Measurements from ENCODE around the gene ADAMTS19.
A peak's percentile ranks its signal among the peaks of the same experiment; 100 is the strongest.
"Not testable (repeated sequence)": the region's sequence is repeated elsewhere in the genome, so short reads cannot be mapped to it uniquely, and the experiment has no call there.

ADAMTS19 gene

GRCh38 chr5:129584496-129584895 is 124.4 kb downstream of the ADAMTS19 start:
- DNase-seq (ENCODE audit: low spot score) = not testable (repeated sequence)

DNA sequence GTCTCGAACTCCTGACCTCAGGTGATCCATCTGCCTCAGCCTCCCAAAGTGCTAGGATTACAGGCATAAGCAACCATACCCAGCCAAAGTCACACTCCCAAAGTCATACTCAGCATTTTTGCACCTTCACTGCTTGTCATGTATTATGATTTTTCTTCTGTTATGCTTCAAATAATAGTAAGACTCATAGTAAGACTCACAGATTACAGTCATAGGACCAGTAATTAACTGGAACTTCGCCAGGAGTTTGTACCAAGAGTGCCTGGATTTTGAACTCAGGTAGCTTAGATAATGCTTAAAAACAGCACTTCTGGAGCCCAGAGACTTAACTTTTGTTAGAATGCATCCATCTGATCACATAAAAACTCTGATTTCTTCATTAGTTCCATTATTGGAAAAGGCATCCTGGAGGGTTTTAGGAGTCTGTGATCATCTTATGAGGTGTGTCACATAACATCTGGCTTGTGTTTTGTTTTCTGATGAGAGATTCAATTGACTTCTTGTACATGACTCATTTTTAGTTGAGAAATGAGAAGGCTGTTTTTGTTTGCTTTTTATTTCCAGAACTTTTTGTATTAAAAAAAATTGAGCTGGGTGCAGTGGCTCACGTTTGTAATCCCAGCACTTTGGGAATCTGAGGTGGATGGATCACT is 131.5 kb downstream of the ADAMTS19 start:
- peak; percentile 24 for DNase-seq (ENCODE audit: low spot score)

- DNase-seq (ENCODE audit: low spot score) = peak; percentile 7
Measured at GRCh38 chr5:129593525-129593924, 133.4 kb downstream of the ADAMTS19 start.

DNA sequence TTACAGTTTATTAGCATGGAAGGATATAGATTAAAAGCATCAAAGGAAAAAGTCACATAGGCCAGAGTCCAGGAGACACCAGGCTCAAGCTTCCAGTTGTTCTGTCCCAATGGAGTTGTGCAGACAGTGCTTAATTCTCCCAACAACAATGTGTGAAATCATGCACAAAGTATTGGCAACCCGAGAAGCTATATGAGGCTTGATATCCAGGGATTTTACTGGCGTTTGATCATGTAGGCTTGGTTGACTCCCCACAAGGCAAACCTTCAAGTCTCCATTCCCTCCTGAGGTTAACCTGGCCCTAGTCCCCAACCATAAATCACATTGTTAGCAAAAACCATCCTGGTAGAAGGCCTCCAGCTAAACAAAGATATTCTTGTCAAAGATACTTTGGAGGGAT is 141.5 kb downstream of the ADAMTS19 start:
- no peak for DNase-seq (ENCODE audit: low spot score)

DNA sequence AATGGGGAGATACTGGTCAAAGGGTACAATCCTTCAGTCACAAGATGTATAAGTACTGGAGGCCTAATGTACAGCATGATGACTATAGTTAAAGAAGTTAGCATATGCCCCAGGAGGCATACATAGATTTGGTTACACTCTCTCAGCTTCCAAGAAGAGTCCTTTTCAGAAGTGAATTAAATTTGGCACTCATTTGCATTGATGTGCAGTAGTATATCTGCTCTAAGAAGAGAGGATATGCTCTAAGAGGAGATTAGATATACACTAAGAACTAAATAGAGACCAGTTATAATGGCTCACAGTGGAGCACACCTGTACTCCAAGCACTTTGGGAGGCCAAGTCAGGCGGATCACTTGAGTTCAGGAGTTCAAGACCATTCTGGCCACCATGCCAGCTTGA is 148.3 kb downstream of the ADAMTS19 start:
- DNase-seq (ENCODE audit: low spot score) = no peak

DNA sequence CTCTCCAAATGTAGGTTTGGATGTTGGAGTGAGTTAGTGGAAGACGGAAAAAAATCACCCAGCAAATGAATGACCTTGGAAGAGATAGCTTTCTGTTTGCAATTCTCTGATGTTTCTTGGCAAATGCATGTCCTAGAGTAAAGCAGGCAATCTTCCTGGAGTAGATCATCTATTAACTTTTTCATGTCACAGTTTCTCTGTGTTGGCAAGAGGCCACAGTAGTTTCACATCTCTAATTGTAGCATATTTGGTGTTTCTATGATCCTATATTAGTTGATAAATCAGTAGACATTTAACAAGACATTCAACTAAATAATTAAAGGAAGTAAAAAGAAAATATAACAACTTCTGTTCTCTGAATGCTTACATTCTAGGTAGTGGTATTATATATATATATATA is 149.6 kb downstream of the ADAMTS19 start:
- DNase-seq (ENCODE audit: low spot score) = no peak

DNA sequence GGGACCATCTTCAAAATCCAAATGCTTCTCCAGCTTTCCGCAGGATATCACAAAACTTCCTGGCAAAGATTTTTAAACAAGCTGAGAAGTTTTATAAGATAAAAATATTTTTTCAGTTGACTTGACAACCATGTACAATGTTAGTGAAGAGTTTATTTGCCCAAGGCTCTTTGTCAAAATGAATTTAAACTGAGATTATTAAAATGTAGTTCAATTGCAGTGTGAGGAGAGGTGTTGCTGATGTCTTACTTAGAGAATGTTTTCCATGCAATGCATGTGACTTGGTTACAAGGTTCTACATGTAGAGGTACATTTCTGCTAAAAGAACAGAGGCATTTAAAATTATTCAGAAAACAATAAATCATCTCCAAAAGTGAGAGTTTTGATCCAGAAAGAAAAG is 156.4 kb downstream of the ADAMTS19 start:
- DNase-seq (ENCODE audit: low spot score) = no peak

DNA sequence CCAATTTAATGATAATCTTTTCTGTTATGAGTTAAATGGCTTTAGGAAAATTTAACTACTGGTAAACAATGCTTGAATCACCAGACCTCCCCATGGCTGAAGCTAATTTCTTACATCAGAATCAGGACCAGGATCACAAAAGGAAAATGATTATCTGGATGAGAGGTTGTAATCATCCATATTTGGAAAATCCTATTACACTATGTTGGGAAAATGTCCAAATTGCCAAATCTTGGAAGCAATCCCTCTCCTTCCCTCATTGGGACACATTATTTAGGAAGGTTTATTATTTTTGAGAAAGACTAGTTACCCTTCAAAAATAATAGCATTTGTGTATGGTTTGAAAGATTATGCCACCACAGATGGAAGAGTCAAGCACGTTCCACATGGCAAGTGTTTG is 157.1 kb downstream of the ADAMTS19 start:
- no peak for DNase-seq (ENCODE audit: low spot score)

DNA sequence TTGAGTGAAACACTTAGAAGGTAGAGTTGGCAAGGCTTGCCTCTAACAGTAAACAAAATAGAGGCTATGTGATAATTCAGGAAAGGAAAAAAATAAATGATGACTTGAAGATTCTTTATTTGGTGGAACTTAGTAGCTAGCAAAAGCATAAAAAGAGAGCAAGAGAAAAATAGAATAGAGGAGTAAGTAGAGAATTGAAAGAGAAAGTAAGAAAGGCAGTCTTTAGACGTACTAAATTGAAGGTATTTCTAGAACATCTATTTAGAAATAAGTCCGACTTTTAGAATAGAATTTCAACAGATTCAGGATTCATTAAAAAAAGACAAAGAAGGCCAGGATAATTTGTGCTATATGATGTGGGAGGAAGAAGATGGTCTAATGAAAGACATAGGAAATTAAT is 159.7 kb downstream of the ADAMTS19 start:
- no peak for DNase-seq (ENCODE audit: low spot score)

GRCh38 chr5:129622531-129622930 is 162.4 kb downstream of the ADAMTS19 start:
- DNase-seq (ENCODE audit: low spot score) = no peak

DNA sequence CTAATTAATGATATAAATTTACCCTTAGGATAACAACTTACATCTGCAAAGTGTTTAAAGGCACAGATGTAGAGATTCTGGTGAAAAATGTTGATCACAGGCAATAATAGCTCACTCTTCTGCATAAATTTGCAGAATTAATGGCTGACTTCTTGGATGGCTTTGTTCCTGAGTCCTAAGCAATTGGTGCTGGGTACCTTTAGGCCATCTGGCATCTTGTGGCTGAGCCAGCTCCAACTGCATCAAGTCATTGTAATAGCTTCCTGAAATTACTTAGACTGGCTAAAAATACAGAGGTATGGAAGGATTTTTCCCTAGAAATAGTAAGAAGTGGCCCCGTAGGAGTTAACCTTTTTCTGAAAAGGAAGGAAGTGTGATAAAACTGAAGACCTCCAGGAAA is 169.5 kb downstream of the ADAMTS19 start:
- DNase-seq (ENCODE audit: low spot score) = no peak

GRCh38 chr5:129630101-129630500 is 170.0 kb downstream of the ADAMTS19 start:
- DNase-seq (ENCODE audit: low spot score) = no peak

DNA sequence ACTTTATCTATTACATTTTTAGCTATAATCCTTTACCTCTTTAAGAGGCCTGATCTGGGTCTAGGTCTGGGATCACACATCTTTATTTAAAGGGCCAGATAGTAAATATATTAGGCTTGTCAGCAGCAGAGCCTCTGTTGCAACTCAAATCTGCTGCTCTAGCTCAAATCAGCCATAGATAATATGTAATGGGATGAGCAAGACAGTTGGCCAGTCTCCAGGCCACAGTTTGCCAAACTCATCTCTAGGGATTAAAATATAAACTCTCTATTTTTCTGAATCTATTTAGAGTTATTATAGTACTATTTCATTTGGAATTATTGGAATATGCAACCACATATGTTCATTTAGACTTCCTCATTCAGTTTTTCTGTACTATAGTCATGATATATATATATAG is 171.9 kb downstream of the ADAMTS19 start:
- no peak for DNase-seq (ENCODE audit: low spot score)

- DNase-seq (ENCODE audit: low spot score) = not testable (repeated sequence)
Measured at GRCh38 chr5:129637501-129637900, 177.4 kb downstream of the ADAMTS19 start.

GRCh38 chr5:129639331-129639730 is 179.2 kb downstream of the ADAMTS19 start:
- no peak for DNase-seq (ENCODE audit: low spot score)

DNA sequence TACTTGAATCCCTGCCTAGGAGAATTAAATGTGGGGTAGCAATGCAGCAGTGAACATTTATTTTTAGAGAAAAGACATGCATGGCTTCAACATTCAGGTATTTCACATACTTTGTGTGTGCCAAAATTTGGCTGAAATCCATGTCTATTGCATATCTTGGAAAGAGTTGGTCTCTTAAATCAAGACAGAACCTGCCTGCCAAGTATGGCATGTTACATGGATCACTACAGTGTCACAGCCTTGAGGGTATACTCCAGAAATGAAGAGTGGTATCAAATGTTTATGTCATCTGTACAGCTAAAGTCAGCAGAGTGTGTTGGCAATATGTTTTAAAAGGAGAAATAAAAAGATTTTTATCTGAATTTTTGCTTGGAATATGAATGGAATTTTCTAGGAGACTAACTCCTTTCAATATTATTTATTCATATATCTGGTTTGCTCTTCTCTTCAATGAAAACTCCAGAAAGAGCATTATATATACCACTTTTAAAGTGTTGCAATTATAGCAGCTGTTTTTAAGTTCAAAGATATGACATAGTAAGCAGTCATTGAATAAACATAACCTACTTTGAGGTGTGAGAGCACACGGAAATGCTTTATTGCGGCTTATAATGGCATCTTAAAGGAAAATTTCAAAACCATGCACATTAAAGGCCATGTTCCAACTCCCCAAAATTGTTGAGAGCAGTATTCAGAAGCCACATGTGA is 192.4 kb downstream of the ADAMTS19 start:
- no peak for DNase-seq (ENCODE audit: low spot score)

- DNase-seq (ENCODE audit: low spot score) = no peak
Measured at GRCh38 chr5:129653057-129653375, 192.9 kb downstream of the ADAMTS19 start.

- DNase-seq (ENCODE audit: low spot score) = no peak
Measured at GRCh38 chr5:129653442-129653841, 193.3 kb downstream of the ADAMTS19 start.

- DNase-seq (ENCODE audit: low spot score) = no peak
Measured at GRCh38 chr5:129656952-129657351, 196.9 kb downstream of the ADAMTS19 start.

- no peak for DNase-seq (ENCODE audit: low spot score)
Measured at GRCh38 chr5:129658801-129659200, 198.7 kb downstream of the ADAMTS19 start.

- DNase-seq (ENCODE audit: low spot score) = no peak
Measured at GRCh38 chr5:129661366-129662035, 201.4 kb downstream of the ADAMTS19 start.

GRCh38 chr5:129664336-129664937 is 204.3 kb downstream of the ADAMTS19 start:
- DNase-seq (ENCODE audit: low spot score) = peak; percentile 68

DNA sequence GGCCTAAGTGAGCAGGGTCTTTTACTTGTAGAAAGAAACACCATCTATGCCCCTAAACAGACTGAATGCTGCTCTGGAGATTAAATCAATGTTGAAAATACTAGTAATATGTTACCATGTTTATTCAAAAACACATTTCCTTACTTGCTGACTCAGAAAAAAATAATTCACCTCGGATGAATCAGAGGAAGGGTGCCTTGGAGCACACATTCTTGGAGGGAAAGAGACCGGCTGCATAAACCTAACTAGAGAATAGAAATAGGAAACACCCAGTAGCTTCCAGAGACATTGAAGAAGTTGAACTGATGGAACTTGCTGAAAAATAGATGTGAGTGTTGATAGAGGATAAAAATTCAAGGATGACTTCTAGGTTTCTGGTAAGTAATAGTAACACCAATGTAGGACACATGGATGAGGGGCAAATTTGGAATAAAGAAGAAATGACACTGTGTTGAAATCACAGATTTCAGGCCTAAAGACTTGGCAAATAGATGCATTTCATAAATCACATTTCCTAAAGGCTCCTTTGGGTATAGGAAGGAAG is 210.9 kb downstream of the ADAMTS19 start:
- peak; percentile 41 for DNase-seq (ENCODE audit: low spot score)
